RWPE2 (cell line): ENCODE results near the gene OR51V1.

Experiments used
- ATAC-seq: fragments of 200-7000 bp; cut with Tn5 transposase; 3 replicates; pipeline ENCODE4 v1.9.1; 2021; ENCODE audit warnings: low read depth
- DNase-seq: peaks from one replicate; pipeline ENCODE4 v3.0.0-alpha.2; 2020; ENCODE audit warnings: low spot score
- H3K27ac ChIP-seq: fragments of 450-650 bp; 2 replicates; pipeline ENCODE4 v1.5.1; 2017; ENCODE audit warnings: mild to moderate bottlenecking; ENCODE audit not compliant: poor library complexity, severe bottlenecking
- H3K27me3 ChIP-seq: fragments of 250-450 bp; sonication (Bioruptor Pico); 2 replicates; pipeline ENCODE4 v1.5.1; 2021; ENCODE audit warnings: mild to moderate bottlenecking, moderate library complexity; ENCODE audit not compliant: insufficient read depth, poor library complexity, severe bottlenecking
- H3K36me3 ChIP-seq: fragments of 250-450 bp; sonication (Bioruptor Pico); 2 replicates; pipeline ENCODE4 v1.5.1; 2020; ENCODE audit warnings: low read depth, mild to moderate bottlenecking, moderate library complexity
- H3K4me1 ChIP-seq: fragments of 250-450 bp; sonication (Bioruptor Pico); 2 replicates; pipeline ENCODE4 v1.5.1; 2021; ENCODE audit warnings: mild to moderate bottlenecking, moderate library complexity; ENCODE audit not compliant: insufficient read depth, poor library complexity, severe bottlenecking
- H3K4me3 ChIP-seq: fragments of 250-450 bp; sonication (Bioruptor Pico); 2 replicates; pipeline ENCODE4 v1.5.1; 2021; ENCODE audit warnings: mild to moderate bottlenecking, moderate library complexity; ENCODE audit not compliant: severe bottlenecking
- H3K9me3 ChIP-seq: fragments of 250-450 bp; sonication (Bioruptor Pico); 2 replicates; pipeline ENCODE4 v1.5.1; 2021; ENCODE audit warnings: mild to moderate bottlenecking, moderate library complexity; ENCODE audit not compliant: severe bottlenecking
- CTCF ChIP-seq: fragments of 450-650 bp; IDR thresholded peaks from one replicate; pipeline ENCODE4 v1.5.1; 2017; ENCODE audit warnings: mild to moderate bottlenecking, moderate library complexity; ENCODE audit not compliant: poor library complexity, severe bottlenecking

The OR51V1 gene

GRCh38 chr11:5198285-5198684, 2.2 kb downstream of the OR51V1 start:
- TF ChIP-seq CTCF, result no peak
- Histone ChIP-seq H3K36me3 (no peaks in the 10 kb centered on the region), H3K9me3 (peaks cover 2% of the 10 kb centered on the region), H3K27ac (no peak overlapping the region), H3K27me3 (no peaks in the 10 kb centered on the region), H3K4me1 (no peaks in the 10 kb centered on the region), H3K4me3 (no peak overlapping the region)
- DNase-seq, result no peak
- ATAC-seq, result no peak

GRCh38 chr11:5197536-5197935, 2.9 kb downstream of the OR51V1 start:
- Histone ChIP-seq H3K4me3 (no peak overlapping the region), H3K27me3 (no peaks in the 10 kb centered on the region), H3K4me1 (no peaks in the 10 kb centered on the region), H3K27ac (no peak overlapping the region), H3K9me3 (peaks cover 2% of the 10 kb centered on the region), H3K36me3 (no peaks in the 10 kb centered on the region)
- DNase-seq (no peak), ATAC-seq (no peak)
- no peak for TF ChIP-seq CTCF

- ATAC-seq (no peak), DNase-seq (no peak)
- H3K9me3 ChIP-seq, result no peaks in the 10 kb centered on the region
- H3K27me3 ChIP-seq, result no peaks in the 10 kb centered on the region
- TF ChIP-seq CTCF, result no peak
- H3K36me3 ChIP-seq, result no peaks in the 10 kb centered on the region
- no peak overlapping the region for H3K4me3 ChIP-seq
- H3K27ac ChIP-seq, result no peak overlapping the region
- H3K4me1 ChIP-seq, result no peaks in the 10 kb centered on the region
Observed at GRCh38 chr11:5196731-5197130, 3.8 kb downstream of the OR51V1 start.

GRCh38 chr11:5196067-5196466, 4.4 kb downstream of the OR51V1 start:
- no peaks in the 10 kb centered on the region for H3K4me1 ChIP-seq
- no peaks in the 10 kb centered on the region for H3K27me3 ChIP-seq
- no peaks in the 10 kb centered on the region for H3K9me3 ChIP-seq
- H3K4me3 ChIP-seq, result no peak overlapping the region
- no peaks in the 10 kb centered on the region for H3K36me3 ChIP-seq
- DNase-seq (no peak), ATAC-seq (no peak)
- no peak overlapping the region for H3K27ac ChIP-seq
- no peak for TF ChIP-seq CTCF

GRCh38 chr11:5192738-5193137, 7.7 kb downstream of the OR51V1 start:
- H3K27ac ChIP-seq, result no peak overlapping the region
- no peak for TF ChIP-seq CTCF
- no peaks in the 10 kb centered on the region for H3K27me3 ChIP-seq
- ATAC-seq (no peak), DNase-seq (no peak)
- no peaks in the 10 kb centered on the region for H3K4me1 ChIP-seq
- H3K9me3 ChIP-seq, result peaks cover 1% of the 10 kb centered on the region
- no peaks in the 10 kb centered on the region for H3K36me3 ChIP-seq
- H3K4me3 ChIP-seq, result no peak overlapping the region
